IMR-90 (cell line): ENCODE measurements around the gene RHOBTB1. TPM values are rescaled to one million over a fixed set of nuclear protein-coding genes. Genes with fewer than 3 reads are reported as not detected.

Experiments used
- ATAC-seq: fragments of 200-7000 bp; cut with Tn5 transposase; 2 replicates; pipeline ENCODE4 v1.9.1; 2020; ENCODE audit warnings: low read depth, mild to moderate bottlenecking, moderate library complexity
- BruUV-seq: library from RNA; stranded (reverse); fragments of 400-500 nt; replicated peaks from 2 replicates; lab custom pipeline; 2021; lab: Mats Ljungman, UMichigan
- CTCF ChIA-PET: fragments of 300-600 bp; formaldehyde crosslinking; extraction: SDS; loops from one replicate; lab custom pipeline; 2021; ENCODE audit warnings: antibody characterized with exemption; lab: Yijun Ruan, JAX
- POLR2A ChIA-PET: fragments of 300-600 bp; sonication (Branson Sonifier 250); formaldehyde crosslinking; loops from one replicate; lab custom pipeline; 2022; ENCODE audit warnings: antibody characterized with exemption; ENCODE audit not compliant: unreplicated experiment; lab: Charles Lee
- DNase-seq: peaks from one replicate; pipeline ENCODE4 v3.0.0; 2013
- H2AFZ ChIP-seq: replicated peaks from 2 replicates; pipeline ENCODE3; 2013; ENCODE audit warnings: low read length, mild to moderate bottlenecking; ENCODE audit not compliant: poor library complexity
- H2AK5ac ChIP-seq: 2 replicates; pipeline ENCODE4 v1.6.1; 2013; ENCODE audit warnings: low read depth, low read length, inconsistent platforms
- H2AK9ac ChIP-seq: replicated peaks from 2 replicates; pipeline ENCODE3; 2013; ENCODE audit warnings: mild to moderate bottlenecking, low read depth, low read length, moderate library complexity; ENCODE audit not compliant: poor library complexity
- H2BK120ac ChIP-seq: 2 replicates; pipeline ENCODE4 v1.6.1; 2013; ENCODE audit warnings: low read depth, low read length, inconsistent platforms
- H2BK15ac ChIP-seq: 3 replicates; pipeline ENCODE4 v1.6.1; 2013; ENCODE audit warnings: low read depth, low read length, inconsistent platforms
- H2BK20ac ChIP-seq: 2 replicates; pipeline ENCODE4 v1.6.1; 2013; ENCODE audit warnings: low read depth, mild to moderate bottlenecking, inconsistent platforms, low read length, moderate library complexity
- H2BK5ac ChIP-seq: 2 replicates; pipeline ENCODE4 v1.6.1; 2013; ENCODE audit warnings: mild to moderate bottlenecking, low read depth, low read length, inconsistent platforms; ENCODE audit not compliant: poor library complexity, severe bottlenecking
- H3K14ac ChIP-seq: replicated peaks from 2 replicates; pipeline ENCODE4 v1.6.1; 2013; ENCODE audit warnings: low read depth, low read length, inconsistent platforms
- H3K18ac ChIP-seq: 2 replicates; pipeline ENCODE4 v1.6.1; 2013; ENCODE audit warnings: low read depth, low read length, control low read depth
- H3K23ac ChIP-seq: 2 replicates; pipeline ENCODE4 v1.6.1; 2013; ENCODE audit warnings: low read depth, low read length, inconsistent platforms
- H3K27ac ChIP-seq: 2 replicates; pipeline ENCODE4 v1.5.1; 2013; ENCODE audit warnings: mild to moderate bottlenecking, control low read depth, low read length; ENCODE audit not compliant: insufficient read depth
- H3K27me3 ChIP-seq: 2 replicates; pipeline ENCODE4 v1.6.1; 2013; ENCODE audit warnings: low read length; ENCODE audit not compliant: control insufficient read depth, insufficient read depth
- H3K36me3 ChIP-seq: 2 replicates; pipeline ENCODE4 v1.6.1; 2013; ENCODE audit warnings: low read length, mixed read lengths; ENCODE audit not compliant: control insufficient read depth, insufficient read depth
- H3K4ac ChIP-seq: 2 replicates; pipeline ENCODE4 v1.6.1; 2013; ENCODE audit warnings: low read depth, low read length, inconsistent platforms
- H3K4me1 ChIP-seq: 2 replicates; pipeline ENCODE4 v1.6.1; 2013; ENCODE audit warnings: low read length, mixed read lengths; ENCODE audit not compliant: control insufficient read depth, insufficient read depth
- H3K4me2 ChIP-seq: 2 replicates; pipeline ENCODE4 v1.6.1; 2013; ENCODE audit warnings: low read depth, mild to moderate bottlenecking, control low read depth, low read length, moderate library complexity
- H3K4me3 ChIP-seq: 2 replicates; pipeline ENCODE4 v1.5.1; 2013; ENCODE audit warnings: low read depth, mild to moderate bottlenecking, control low read depth, low read length, moderate library complexity; ENCODE audit not compliant: insufficient read depth
- H3K56ac ChIP-seq: 2 replicates; pipeline ENCODE4 v1.6.1; 2013; ENCODE audit warnings: low read length, inconsistent platforms; ENCODE audit not compliant: insufficient read depth; ENCODE audit errors: extremely low read depth
- H3K79me1 ChIP-seq, 2 experiments: 2 replicates each; pipeline ENCODE4 v1.6.1; 2013; ENCODE audit warnings: low read length in 2 of 2, inconsistent platforms in 1 of 2, low read depth in 1 of 2
- H3K9ac ChIP-seq: 2 replicates; pipeline ENCODE4 v1.6.1; 2013; ENCODE audit warnings: low read depth, low read length, control low read depth
- H3K9me1 ChIP-seq: 2 replicates; pipeline ENCODE4 v1.6.1; 2013; ENCODE audit warnings: low read length, inconsistent platforms; ENCODE audit not compliant: insufficient read depth
- H3K9me3 ChIP-seq: 2 replicates; pipeline ENCODE4 v1.6.1; 2013; ENCODE audit warnings: low read length; ENCODE audit not compliant: control insufficient read depth, insufficient read depth
- H4K20me1 ChIP-seq: 2 replicates; pipeline ENCODE4 v1.6.1; 2013; ENCODE audit warnings: low read length, inconsistent platforms; ENCODE audit not compliant: insufficient read depth
- H4K5ac ChIP-seq: 2 replicates; pipeline ENCODE4 v1.6.1; 2013; ENCODE audit warnings: mild to moderate bottlenecking, low read depth, low read length, control low read depth
- H4K8ac ChIP-seq, 2 experiments: 2 replicates each; pipeline ENCODE4 v1.6.1; 2013; ENCODE audit warnings: low read depth in 2 of 2, low read length in 2 of 2, control low read depth in 1 of 2, inconsistent platforms in 1 of 2
- H4K91ac ChIP-seq: 2 replicates; pipeline ENCODE4 v1.6.1; 2013; ENCODE audit warnings: low read depth, low read length, inconsistent platforms; ENCODE audit not compliant: insufficient read depth
- BHLHE40 ChIP-seq: fragments of 150-350 bp; IDR thresholded peaks from 2 replicates; pipeline ENCODE4 v1.6.1; 2016; ENCODE audit warnings: mild to moderate bottlenecking, low read depth, low read length
- CEBPB ChIP-seq: IDR thresholded peaks from 2 replicates; pipeline ENCODE4 v1.6.1; 2012; ENCODE audit warnings: low read depth, low read length, improper control_type of control experiment
- CHD1 ChIP-seq: IDR thresholded peaks from 2 replicates; pipeline ENCODE4 v1.6.1; 2012; ENCODE audit warnings: low read depth, low read length, improper control_type of control experiment
- FOS ChIP-seq: fragments of 150-350 bp; IDR thresholded peaks from 2 replicates; pipeline ENCODE4 v1.6.1; 2016; ENCODE audit warnings: low read depth, low read length
- MAFK ChIP-seq: IDR thresholded peaks from 2 replicates; pipeline ENCODE4 v1.6.1; 2012; ENCODE audit warnings: low read depth, low read length, improper control_type of control experiment
- MAZ ChIP-seq: IDR thresholded peaks from 2 replicates; pipeline ENCODE4 v1.6.1; 2012; ENCODE audit warnings: low read depth, mild to moderate bottlenecking, low read length, improper control_type of control experiment, moderate library complexity, borderline replicate concordance
- MXI1 ChIP-seq: IDR thresholded peaks from 2 replicates; pipeline ENCODE4 v1.6.1; 2012; ENCODE audit warnings: low read depth, mild to moderate bottlenecking, low read length, moderate library complexity, borderline replicate concordance
- NFE2L2 ChIP-seq: fragments of 150-350 bp; IDR thresholded peaks from 2 replicates; pipeline ENCODE4 v1.6.1; 2016; ENCODE audit warnings: low read depth, mild to moderate bottlenecking, low read length
- POLR2A ChIP-seq: IDR thresholded peaks from 2 replicates; pipeline ENCODE4 v1.6.1; 2012; ENCODE audit warnings: mild to moderate bottlenecking, low read depth, low read length
- RAD21 ChIP-seq: IDR thresholded peaks from 2 replicates; pipeline ENCODE4 v1.6.1; 2012; ENCODE audit warnings: low read length, improper control_type of control experiment
- RCOR1 ChIP-seq: IDR thresholded peaks from 2 replicates; pipeline ENCODE4 v1.6.1; 2012; ENCODE audit warnings: mild to moderate bottlenecking, low read length, improper control_type of control experiment; ENCODE audit not compliant: insufficient replicate concordance
- RFX5 ChIP-seq: IDR thresholded peaks from 2 replicates; pipeline ENCODE4 v1.8.0; 2012; ENCODE audit warnings: low read depth, mild to moderate bottlenecking, low read length, moderate library complexity
- SMC3 ChIP-seq: fragments of 150-350 bp; IDR thresholded peaks from 2 replicates; pipeline ENCODE4 v1.6.1; 2016; ENCODE audit warnings: low read depth, mild to moderate bottlenecking, antibody characterized with exemption, low read length, moderate library complexity
- WGBS, 2 experiments: methylation state at CpG; one replicate each; pipeline versions ENCODE4 v1.1.5 to v1.1.7; 2013; ENCODE audit warnings: missing lambda C conversion rate in 2 of 2; ENCODE audit not compliant: insufficient read length in 1 of 2; ENCODE audit errors: extremely low coverage in 2 of 2; 5-methylcytosine and 5-hydroxymethylcytosine counted together
- dilution Hi-C: fragments of 300-500 bp; cut with HindIII; formaldehyde crosslinking; loops from one replicate; pipeline ENCODE4 v1.14.3; 2018; ENCODE audit warnings: low sequenced_read_pairs; ENCODE audit not compliant: unreplicated experiment
- in situ Hi-C: fragments of 300-500 bp; cut with MboI; formaldehyde crosslinking; loops from 3 replicates; pipeline ENCODE4 v1.14.3; 2019; ENCODE audit warnings: low sequenced_read_pairs, inconsistent platforms, mixed read lengths
- intact Hi-C: fragments of 100-400 bp; cut with micrococcal nuclease; formaldehyde crosslinking; loops from 2 replicates; pipeline ENCODE4 v1.10.0; 2022
- polyA plus RNA-seq, 3 experiments: library from polyadenylated mRNA; depleted of rRNA; stranded (reverse); fragments of >200 nt; gene quantifications; 2 replicates each; pipeline ENCODE4 v1.2.3, GENCODE V29; 2012; ENCODE audit warnings: low replicate concordance in 1 of 3
- total RNA-seq: library from RNA; depleted of rRNA; stranded (reverse); fragments of >200 nt; gene quantifications from 2 replicates; pipeline ENCODE4 v1.2.3, GENCODE V29; 2012
- TF ChIP-seq, protein P1 (sequence below): fragments of 150-350 bp; IDR thresholded peaks from 2 replicates; pipeline ENCODE4 v1.6.1; 2017; ENCODE audit warnings: mild to moderate bottlenecking, antibody characterized with exemption, low read length, low read depth
- TF ChIP-seq, protein P2 (sequence below): fragments of 150-350 bp; IDR thresholded peaks from 2 replicates; pipeline ENCODE4 v1.6.1; 2016; ENCODE audit warnings: low read depth, mild to moderate bottlenecking, low read length, moderate library complexity, borderline replicate concordance
- TF ChIP-seq, protein P3 (sequence below): conservative IDR thresholded peaks from 2 replicates; pipeline ENCODE4 v1.5.1; 2012; ENCODE audit warnings: mild to moderate bottlenecking, low read depth, low read length, improper control_type of control experiment

Gene RHOBTB1
- total and polyA plus RNA-seq, 2 of the 4 experiments (the other 2 are of a cell fraction) = 8.9 to 15.2 TPM

GRCh38 chr10:60877777-60878120, 66.2 kb downstream of the RHOBTB1 start:
- no peaks in the 10 kb centered on the region for H3K4me1 ChIP-seq
- H2BK120ac ChIP-seq = no peak overlapping the region
- no peak overlapping the region for H3K9ac ChIP-seq
- no peak overlapping the region for H3K23ac ChIP-seq
- H3K18ac ChIP-seq = no peak overlapping the region
- no peak overlapping the region for H4K5ac ChIP-seq
- H2BK5ac ChIP-seq = no peak overlapping the region
- no peaks in the 10 kb centered on the region for H3K9me3 ChIP-seq
- no peak overlapping the region for H2AK5ac ChIP-seq
- H4K8ac ChIP-seq = no peak overlapping the region
- no peak overlapping the region for H3K56ac ChIP-seq
- H3K4me3 ChIP-seq = no peak overlapping the region
- H3K4me2 ChIP-seq = no peak overlapping the region
- H3K14ac ChIP-seq = no peak overlapping the region
- H3K79me1 ChIP-seq = no peaks in the 10 kb centered on the region; a peak in 1 of 4 replicates
- no peak for ATAC-seq
- peaks cover 16% of the 10 kb centered on the region for H3K36me3 ChIP-seq
- H3K27ac ChIP-seq = no peak overlapping the region
- H4K20me1 ChIP-seq = no peaks in the 10 kb centered on the region
- in situ Hi-C loops = no loop called here
- no peak for DNase-seq
- H2BK20ac ChIP-seq = no peak overlapping the region
- BruUV-seq = no TSS peak
- 100% methylated on average over 1 of the region's 2 CpGs; no CpG with 5 or more reads in 1 of the 2 experiments for WGBS, 2 experiments
- no peaks in the 10 kb centered on the region for H3K27me3 ChIP-seq
- no peak overlapping the region for H3K4ac ChIP-seq
- H4K91ac ChIP-seq = no peak overlapping the region
- TF ChIP-seq MAFK = no peak
- TF ChIP-seq MXI1 = no peak
- no peak for TF ChIP-seq RCOR1
- TF ChIP-seq SMC3 = no peak
- TF ChIP-seq RAD21 = no peak
- TF ChIP-seq, protein P1, sequence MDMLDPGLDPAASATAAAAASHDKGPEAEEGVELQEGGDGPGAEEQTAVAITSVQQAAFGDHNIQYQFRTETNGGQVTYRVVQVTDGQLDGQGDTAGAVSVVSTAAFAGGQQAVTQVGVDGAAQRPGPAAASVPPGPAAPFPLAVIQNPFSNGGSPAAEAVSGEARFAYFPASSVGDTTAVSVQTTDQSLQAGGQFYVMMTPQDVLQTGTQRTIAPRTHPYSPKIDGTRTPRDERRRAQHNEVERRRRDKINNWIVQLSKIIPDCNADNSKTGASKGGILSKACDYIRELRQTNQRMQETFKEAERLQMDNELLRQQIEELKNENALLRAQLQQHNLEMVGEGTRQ = no peak
- TF ChIP-seq NFE2L2 = no peak
- TF ChIP-seq MAZ = no peak
- TF ChIP-seq BHLHE40 = no peak
- TF ChIP-seq RFX5 = no peak
- TF ChIP-seq CHD1 = no peak
- TF ChIP-seq, protein P2, sequence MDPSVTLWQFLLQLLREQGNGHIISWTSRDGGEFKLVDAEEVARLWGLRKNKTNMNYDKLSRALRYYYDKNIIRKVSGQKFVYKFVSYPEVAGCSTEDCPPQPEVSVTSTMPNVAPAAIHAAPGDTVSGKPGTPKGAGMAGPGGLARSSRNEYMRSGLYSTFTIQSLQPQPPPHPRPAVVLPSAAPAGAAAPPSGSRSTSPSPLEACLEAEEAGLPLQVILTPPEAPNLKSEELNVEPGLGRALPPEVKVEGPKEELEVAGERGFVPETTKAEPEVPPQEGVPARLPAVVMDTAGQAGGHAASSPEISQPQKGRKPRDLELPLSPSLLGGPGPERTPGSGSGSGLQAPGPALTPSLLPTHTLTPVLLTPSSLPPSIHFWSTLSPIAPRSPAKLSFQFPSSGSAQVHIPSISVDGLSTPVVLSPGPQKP = no peak
- no peak for TF ChIP-seq POLR2A
- TF ChIP-seq FOS = no peak
- TF ChIP-seq, protein P3, sequence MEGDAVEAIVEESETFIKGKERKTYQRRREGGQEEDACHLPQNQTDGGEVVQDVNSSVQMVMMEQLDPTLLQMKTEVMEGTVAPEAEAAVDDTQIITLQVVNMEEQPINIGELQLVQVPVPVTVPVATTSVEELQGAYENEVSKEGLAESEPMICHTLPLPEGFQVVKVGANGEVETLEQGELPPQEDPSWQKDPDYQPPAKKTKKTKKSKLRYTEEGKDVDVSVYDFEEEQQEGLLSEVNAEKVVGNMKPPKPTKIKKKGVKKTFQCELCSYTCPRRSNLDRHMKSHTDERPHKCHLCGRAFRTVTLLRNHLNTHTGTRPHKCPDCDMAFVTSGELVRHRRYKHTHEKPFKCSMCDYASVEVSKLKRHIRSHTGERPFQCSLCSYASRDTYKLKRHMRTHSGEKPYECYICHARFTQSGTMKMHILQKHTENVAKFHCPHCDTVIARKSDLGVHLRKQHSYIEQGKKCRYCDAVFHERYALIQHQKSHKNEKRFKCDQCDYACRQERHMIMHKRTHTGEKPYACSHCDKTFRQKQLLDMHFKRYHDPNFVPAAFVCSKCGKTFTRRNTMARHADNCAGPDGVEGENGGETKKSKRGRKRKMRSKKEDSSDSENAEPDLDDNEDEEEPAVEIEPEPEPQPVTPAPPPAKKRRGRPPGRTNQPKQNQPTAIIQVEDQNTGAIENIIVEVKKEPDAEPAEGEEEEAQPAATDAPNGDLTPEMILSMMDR = no peak
- no peak for TF ChIP-seq CEBPB
- no peak overlapping the region for H2AK9ac ChIP-seq
- ChIA-PET POLR2A (no interaction called here), CTCF (interaction anchor here (0.6 kb wide), 1 partner anchor 588 kb away, joined by 3 read pairs; no protein-coding TSS in a partner anchor)
- H3K9me1 ChIP-seq = no peaks in the 10 kb centered on the region
- H2AFZ ChIP-seq = no peak overlapping the region
- dilution Hi-C loops = no loop called here
- H2BK15ac ChIP-seq = no peak overlapping the region
- intact Hi-C loops = no loop called here
